HepG2 (cell line): Measurements from ENCODE around the gene FTCD. TPM values are rescaled to one million over a fixed set of nuclear protein-coding genes. Genes with fewer than 3 reads are reported as not detected.

ENCODE experiments used
- polyA plus RNA-seq, 8 experiments: library from polyadenylated mRNA; depleted of rRNA in 3 of 8; stranded (reverse) in 7 of 8; unstranded in 1 of 8; fragments of >200 nt; fragmentation: Illumina TruSeq in 4 of 8; extraction: Trizol in 4 of 8; gene quantifications; 2 replicates each; pipeline versions ENCODE4 v1.2.1 to v1.2.3, GENCODE V29; 2011 to 2016; ENCODE audit warnings: low read depth in 4 of 8, missing spikeins in 1 of 8, mixed read lengths in 1 of 8; ENCODE audit not compliant: insufficient read depth in 1 of 8
- total RNA-seq, 5 experiments: library from RNA; depleted of rRNA; stranded (reverse); fragments of >200 nt; fragmentation: Illumina TruSeq; extraction: Trizol; gene quantifications; 2 replicates each; pipeline ENCODE4 v1.2.3, GENCODE V29; 2016; ENCODE audit warnings: low read depth in 1 of 5

FTCD gene
- total and polyA plus RNA-seq, 2 of the 13 experiments (the other 11 are each of a cell fraction or from before 2014, with no cell fraction given) = 75.7 to 105 TPM

Other genes starting within 250 kb of the FTCD start
- gene COL6A1, start 173.8 kb downstream of the FTCD start, total RNA-seq (2016; rRNA removed; fragmentation: Illumina TruSeq; extraction: Trizol) = 0.46 and 3.1 TPM in 2 replicates
- gene COL6A1, start 173.8 kb downstream of the FTCD start, polyA plus RNA-seq (2011; rRNA removed) = 4.8 and 9.8 TPM in 2 replicates
- gene COL6A2, start 57.5 kb downstream of the FTCD start, total RNA-seq (2016; rRNA removed; fragmentation: Illumina TruSeq; extraction: Trizol) = 0.07 and 0.14 TPM in 2 replicates
- gene COL6A2, start 57.5 kb downstream of the FTCD start, polyA plus RNA-seq (2011; rRNA removed) = 0.41 and 1.6 TPM in 2 replicates
- 2.8 and 3.3 TPM in 2 replicates for gene SPATC1L, start 28.9 kb upstream of the FTCD start, total RNA-seq (2016; rRNA removed; fragmentation: Illumina TruSeq; extraction: Trizol)
- gene SPATC1L, start 28.9 kb upstream of the FTCD start, polyA plus RNA-seq (2011; rRNA removed) = 1.4 and 2.6 TPM in 2 replicates
- gene LSS, start 73.2 kb upstream of the FTCD start, total RNA-seq (2016; rRNA removed; fragmentation: Illumina TruSeq; extraction: Trizol) = 73.5 and 113 TPM in 2 replicates
- gene LSS, start 73.2 kb upstream of the FTCD start, polyA plus RNA-seq (2011; rRNA removed) = 72.6 and 182 TPM in 2 replicates
- 54.7 and 63.5 TPM in 2 replicates for gene MCM3AP, start 130.0 kb upstream of the FTCD start, total RNA-seq (2016; rRNA removed; fragmentation: Illumina TruSeq; extraction: Trizol)
- gene MCM3AP, start 130.0 kb upstream of the FTCD start, polyA plus RNA-seq (2011; rRNA removed) = 27.0 and 31.6 TPM in 2 replicates
- gene YBEY, start 130.8 kb upstream of the FTCD start, total RNA-seq (2016; rRNA removed; fragmentation: Illumina TruSeq; extraction: Trizol) = 6.5 and 8.9 TPM in 2 replicates
- gene YBEY, start 130.8 kb upstream of the FTCD start, polyA plus RNA-seq (2011; rRNA removed) = 8.3 and 8.9 TPM in 2 replicates
- gene C21orf58, start 168.3 kb upstream of the FTCD start, total RNA-seq (2016; rRNA removed; fragmentation: Illumina TruSeq; extraction: Trizol) = 3.3 and 6.8 TPM in 2 replicates
- 3.2 and 3.5 TPM in 2 replicates for gene C21orf58, start 168.3 kb upstream of the FTCD start, polyA plus RNA-seq (2011; rRNA removed)
- gene PCNT, start 168.6 kb upstream of the FTCD start, total RNA-seq (2016; rRNA removed; fragmentation: Illumina TruSeq; extraction: Trizol) = 12.2 and 12.4 TPM in 2 replicates
- 5.6 and 7.4 TPM in 2 replicates for gene PCNT, start 168.6 kb upstream of the FTCD start, polyA plus RNA-seq (2011; rRNA removed)